Ascending aorta (tissue), 2 donors: ENCODE data around the gene SIRPA. TPM values are rescaled to one million over a fixed set of nuclear protein-coding genes. Genes with fewer than 3 reads are reported as not detected.

ENCODE experiments used
- DNase-seq, 2 donors: peaks; one replicate each; pipeline ENCODE4 v3.0.0-alpha.2; 2019; ENCODE audit warnings: low spot score in 2 of 2
- H3K27ac ChIP-seq, 2 donors: fragments of 200-600 bp; sonication (generic); one replicate each; pipeline ENCODE4 v1.5.1; 2016 to 2017; ENCODE audit warnings: mild to moderate bottlenecking in 1 of 2
- H3K27me3 ChIP-seq: fragments of 200-600 bp; sonication (generic); one replicate; pipeline ENCODE4 v1.5.1; 2017
- H3K36me3 ChIP-seq, 2 donors: fragments of 200-600 bp; sonication (generic); one replicate each; pipeline ENCODE4 v1.5.1; 2016
- H3K4me1 ChIP-seq, 2 donors: fragments of 200-600 bp; sonication (generic); one replicate each; pipeline ENCODE4 v1.5.1; 2016 to 2017; ENCODE audit warnings: mild to moderate bottlenecking in 1 of 2
- H3K4me3 ChIP-seq, 2 donors: fragments of 200-600 bp; sonication (generic); one replicate each; pipeline ENCODE4 v1.5.1; 2016 to 2017; ENCODE audit warnings: mild to moderate bottlenecking in 1 of 2
- H3K9me3 ChIP-seq, 2 donors: fragments of 200-600 bp; sonication (generic); one replicate each; pipeline ENCODE4 v1.5.1; 2016
- intact Hi-C: fragments of 100-400 bp; cut with DNase I; formaldehyde crosslinking; loops from one replicate; pipeline ENCODE4 v1.15.1; 2023
- total RNA-seq: library from RNA; depleted of rRNA; stranded (reverse); fragments of >200 nt; gene quantifications from one replicate; pipeline ENCODE4 v1.1.0, GENCODE V29; 2016
- TF ChIP-seq, protein P1 (sequence below), 3 experiments: fragments of 200-600 bp in 2 of 3; fragments of 450-650 bp in 1 of 3; sonication (generic) in 2 of 3; IDR thresholded peaks; one replicate each; pipeline ENCODE4 v1.5.1; 2016 to 2019; ENCODE audit warnings: antibody characterized with exemption in 3 of 3, mild to moderate bottlenecking in 1 of 3, moderate library complexity in 1 of 3

SIRPA gene
- total RNA-seq, 1 donor from 2014 or later, result 72.8 TPM

DNA sequence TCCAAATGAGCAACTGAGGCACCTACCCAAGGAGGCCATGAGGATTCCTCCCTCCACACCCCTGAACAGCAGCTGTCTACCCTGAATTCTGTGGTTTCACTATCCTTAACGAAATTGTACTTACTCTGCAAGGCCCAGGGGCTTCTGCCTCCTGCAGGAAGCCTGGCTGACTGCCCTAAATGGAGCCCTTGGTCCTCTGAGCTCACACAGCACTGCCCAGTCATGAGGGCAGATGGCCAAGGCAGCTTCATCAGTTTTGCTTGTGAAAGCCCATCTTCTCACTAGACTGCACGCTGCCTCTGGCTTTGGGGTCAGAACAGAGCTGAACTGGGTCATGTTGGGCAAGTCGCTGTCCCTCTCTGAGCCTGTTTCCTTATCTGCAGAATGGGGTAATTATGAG lies 26.4 kb upstream of the SIRPA start:
- H3K4me1 ChIP-seq, result no peaks in the 10 kb centered on the region
- intact Hi-C loops, result no loop called here
- no peak overlapping the region for H3K4me3 ChIP-seq
- H3K9me3 ChIP-seq, result no peaks in the 10 kb centered on the region
- no peaks in the 10 kb centered on the region for H3K27me3 ChIP-seq
- DNase-seq, result no peak
- TF ChIP-seq, protein P1, sequence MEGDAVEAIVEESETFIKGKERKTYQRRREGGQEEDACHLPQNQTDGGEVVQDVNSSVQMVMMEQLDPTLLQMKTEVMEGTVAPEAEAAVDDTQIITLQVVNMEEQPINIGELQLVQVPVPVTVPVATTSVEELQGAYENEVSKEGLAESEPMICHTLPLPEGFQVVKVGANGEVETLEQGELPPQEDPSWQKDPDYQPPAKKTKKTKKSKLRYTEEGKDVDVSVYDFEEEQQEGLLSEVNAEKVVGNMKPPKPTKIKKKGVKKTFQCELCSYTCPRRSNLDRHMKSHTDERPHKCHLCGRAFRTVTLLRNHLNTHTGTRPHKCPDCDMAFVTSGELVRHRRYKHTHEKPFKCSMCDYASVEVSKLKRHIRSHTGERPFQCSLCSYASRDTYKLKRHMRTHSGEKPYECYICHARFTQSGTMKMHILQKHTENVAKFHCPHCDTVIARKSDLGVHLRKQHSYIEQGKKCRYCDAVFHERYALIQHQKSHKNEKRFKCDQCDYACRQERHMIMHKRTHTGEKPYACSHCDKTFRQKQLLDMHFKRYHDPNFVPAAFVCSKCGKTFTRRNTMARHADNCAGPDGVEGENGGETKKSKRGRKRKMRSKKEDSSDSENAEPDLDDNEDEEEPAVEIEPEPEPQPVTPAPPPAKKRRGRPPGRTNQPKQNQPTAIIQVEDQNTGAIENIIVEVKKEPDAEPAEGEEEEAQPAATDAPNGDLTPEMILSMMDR (IDR thresholded peaks at IDR 0.05), result no peak
- no peaks in the 10 kb centered on the region for H3K36me3 ChIP-seq
- H3K27ac ChIP-seq, result no peak overlapping the region

DNA sequence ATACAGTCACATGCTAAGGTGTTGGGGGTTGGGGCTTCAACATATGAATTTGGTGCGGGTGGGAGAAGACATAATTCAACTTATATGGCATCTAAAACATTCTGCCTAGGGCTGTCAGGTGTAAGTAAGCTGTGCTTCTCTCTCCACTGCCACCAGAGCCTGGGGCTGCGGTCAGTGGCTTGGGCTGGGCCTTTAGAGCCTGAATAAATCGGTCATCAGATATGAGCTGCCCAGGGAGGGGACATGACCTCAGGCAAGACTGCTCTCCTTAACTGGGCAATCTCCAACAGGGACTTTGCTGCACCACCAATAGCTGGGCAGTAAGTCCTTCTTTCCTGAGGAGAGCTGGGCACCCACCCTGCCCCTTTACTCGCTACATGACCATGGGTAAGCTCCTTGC lies 24.9 kb upstream of the SIRPA start:
- H3K4me3 ChIP-seq, result no peak overlapping the region
- no peaks in the 10 kb centered on the region for H3K27me3 ChIP-seq
- DNase-seq, result no peak
- H3K27ac ChIP-seq, result no peak overlapping the region
- no peaks in the 10 kb centered on the region for H3K9me3 ChIP-seq
- TF ChIP-seq, protein P1 (IDR thresholded peaks at IDR 0.05), result no peak
- no peaks in the 10 kb centered on the region for H3K4me1 ChIP-seq
- H3K36me3 ChIP-seq, result no peaks in the 10 kb centered on the region
- intact Hi-C loops, result no loop called here

DNA sequence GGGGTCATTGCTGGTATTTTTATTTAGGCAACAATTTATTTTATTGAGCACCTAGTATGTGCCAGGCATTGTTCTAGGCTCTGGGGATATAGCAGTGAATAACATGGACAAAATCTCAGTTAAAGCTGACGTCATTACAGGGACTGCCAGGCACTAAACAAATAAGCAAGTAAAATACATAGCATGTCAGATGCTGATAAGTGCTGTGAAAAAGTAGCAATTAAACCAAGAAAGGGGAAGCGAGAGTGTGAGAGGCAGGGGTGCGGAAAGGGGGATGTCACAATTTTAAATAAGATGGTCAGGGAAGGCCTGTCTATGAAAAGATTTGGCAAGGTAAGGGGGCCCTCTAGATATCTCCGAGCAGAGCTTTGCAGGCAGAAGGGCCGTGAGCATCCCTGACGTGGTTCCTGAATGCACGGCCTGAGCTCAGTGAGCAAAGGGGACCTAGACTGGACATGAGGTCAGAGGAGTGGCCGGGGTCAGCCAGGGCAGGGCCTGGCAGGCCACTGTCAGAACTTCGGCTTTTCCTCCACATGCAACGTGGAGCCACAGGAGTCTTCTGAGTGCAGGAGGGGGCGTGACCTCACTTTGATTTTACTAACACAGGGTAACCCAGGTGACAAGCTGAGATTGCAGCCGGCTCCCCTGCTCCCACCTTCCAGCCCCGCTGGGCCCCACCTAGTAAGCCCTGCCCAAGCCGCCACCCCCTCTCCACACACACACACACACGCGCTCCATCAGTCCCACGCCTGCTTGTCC lies 24.2 kb upstream of the SIRPA start:
- intact Hi-C loops, result no loop called here
- TF ChIP-seq, protein P1 (IDR thresholded peaks at IDR 0.05), result no peak
- H3K4me1 ChIP-seq, result no peaks in the 10 kb centered on the region

DNA sequence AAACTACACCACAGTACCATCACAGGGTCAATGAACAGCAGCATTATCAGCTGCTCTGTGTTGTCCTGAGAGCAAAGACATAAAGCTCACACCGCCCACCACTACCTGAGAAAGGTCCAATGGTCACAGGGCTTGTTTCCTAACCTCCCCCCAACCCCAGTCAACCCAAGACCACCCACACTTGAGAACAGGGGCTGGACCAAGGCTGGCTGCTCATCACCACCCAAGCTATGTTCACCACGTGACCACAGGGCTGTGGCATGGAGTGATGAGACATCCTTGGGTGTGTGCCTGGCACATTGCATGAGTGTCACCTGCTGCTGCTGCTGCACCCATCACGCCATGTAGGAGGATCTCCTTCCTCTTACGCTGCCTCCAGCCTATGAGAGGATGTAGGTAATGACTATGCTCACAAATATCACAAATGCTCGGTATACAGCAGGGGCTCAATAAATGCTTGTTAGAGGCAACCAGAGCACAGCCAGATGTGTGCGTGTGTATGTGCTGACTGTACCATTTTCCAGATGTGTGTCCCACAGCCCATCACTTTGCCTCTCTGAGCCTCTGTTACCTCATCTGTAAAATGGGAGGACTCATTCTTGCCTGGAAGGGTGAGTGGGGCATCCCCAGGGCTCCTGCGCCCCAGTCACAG lies 23.3 kb upstream of the SIRPA start:
- TF ChIP-seq, protein P1 (IDR thresholded peaks at IDR 0.05), result no peak
- intact Hi-C loops, result no loop called here
- Histone ChIP-seq H3K27ac (no peak overlapping the region), H3K4me1 (no peaks in the 10 kb centered on the region), H3K36me3 (no peaks in the 10 kb centered on the region), H3K9me3 (no peaks in the 10 kb centered on the region), H3K27me3 (no peaks in the 10 kb centered on the region), H3K4me3 (no peak overlapping the region)
- DNase-seq, result no peak

More for the DNA sequence above, 24.2 kb upstream of the SIRPA start:
- Histone ChIP-seq H3K27ac (no peak overlapping the region), H3K27me3 (no peaks in the 10 kb centered on the region), H3K9me3 (no peaks in the 10 kb centered on the region), H3K4me3 (no peak overlapping the region), H3K36me3 (no peaks in the 10 kb centered on the region)
- no peak for DNase-seq

DNA sequence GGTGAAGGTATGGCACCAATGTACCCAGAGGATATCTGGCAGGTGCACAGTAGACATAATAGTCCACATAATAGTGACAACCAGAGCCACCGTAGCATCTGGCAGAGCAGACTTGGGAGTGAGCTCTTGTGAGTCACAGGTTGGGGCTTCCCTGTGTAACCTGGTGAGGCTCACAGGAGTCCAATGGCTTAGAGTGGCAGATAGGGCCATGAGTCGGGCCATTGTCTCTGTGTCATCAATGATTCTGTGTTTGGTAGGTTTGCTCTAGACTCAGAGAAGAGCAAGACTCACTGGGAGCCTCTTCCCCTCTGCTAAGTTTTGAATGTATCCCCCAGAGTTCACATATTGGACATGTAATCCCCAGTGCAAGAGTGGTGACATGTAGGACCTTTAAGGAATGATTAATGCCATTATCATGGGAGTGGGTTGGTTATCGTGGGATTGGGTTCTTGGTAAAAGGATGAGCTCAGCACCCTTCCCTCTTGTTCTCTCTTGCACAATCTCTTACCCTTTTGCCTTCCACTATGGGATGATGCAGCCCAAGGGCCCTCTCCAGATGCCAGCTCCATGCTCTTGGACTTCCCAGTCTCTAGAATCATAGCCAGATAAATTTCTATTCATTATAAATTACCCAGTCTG lies 22.6 kb upstream of the SIRPA start:
- H3K36me3 ChIP-seq, result no peaks in the 10 kb centered on the region
- TF ChIP-seq, protein P1 (IDR thresholded peaks at IDR 0.05), result no peak
- H3K27ac ChIP-seq, result no peak overlapping the region
- H3K4me3 ChIP-seq, result no peak overlapping the region
- H3K4me1 ChIP-seq, result no peaks in the 10 kb centered on the region
- intact Hi-C loops, result no loop called here
- DNase-seq, result no peak
- H3K27me3 ChIP-seq, result no peaks in the 10 kb centered on the region
- no peaks in the 10 kb centered on the region for H3K9me3 ChIP-seq
